Spleen (tissue), 11 donors: ENCODE measurements around the gene RPEL1. TPM values are rescaled to one million over a fixed set of nuclear protein-coding genes. Genes with fewer than 3 reads are reported as not detected.
"Not testable (repeated sequence)": the region's sequence is repeated elsewhere in the genome, so short reads cannot be mapped to it uniquely, and the experiment has no call there.

Experiments
- DNase-seq: peaks from one replicate; pipeline ENCODE4 v3.0.0-alpha.2; 2020
- H3K27ac ChIP-seq, 8 donors: fragments of 200-600 bp; sonication (generic) in 7 of 8; 1 replicate in 4 of 8; 2 replicates in 4 of 8; pipeline versions ENCODE4 v1.5.0 to v1.8.0; 2016 to 2021; ENCODE audit warnings: inconsistent platforms in 4 of 8, mild to moderate bottlenecking in 4 of 8, moderate library complexity in 1 of 8
- H3K27me3 ChIP-seq, 7 donors: fragments of 200-600 bp; sonication (generic) in 6 of 7; replicated peaks in 1 of 7; 1 replicate in 4 of 7; 2 replicates in 3 of 7; pipeline versions ENCODE4 v1.5.0 to v1.8.0; 2016 to 2021; ENCODE audit warnings: inconsistent platforms in 3 of 7, mild to moderate bottlenecking in 1 of 7
- H3K36me3 ChIP-seq, 6 donors: fragments of 200-600 bp; sonication (generic) in 5 of 6; 1 replicate in 4 of 6; 2 replicates in 2 of 6; pipeline versions ENCODE4 v1.5.0 to v1.8.0; 2016 to 2021; ENCODE audit warnings: inconsistent platforms in 2 of 6
- H3K4me1 ChIP-seq, 6 donors: fragments of 200-600 bp; sonication (generic) in 5 of 6; 1 replicate in 3 of 6; 2 replicates in 3 of 6; pipeline versions ENCODE4 v1.5.0 to v1.8.0; 2016 to 2021; ENCODE audit warnings: inconsistent platforms in 3 of 6
- H3K4me3 ChIP-seq, 8 donors: fragments of 200-600 bp; sonication (generic) in 7 of 8; 1 replicate in 4 of 8; 2 replicates in 4 of 8; pipeline versions ENCODE4 v1.5.0 to v1.8.0; 2016 to 2021; ENCODE audit warnings: inconsistent platforms in 4 of 8, mild to moderate bottlenecking in 4 of 8, moderate library complexity in 2 of 8
- H3K9me3 ChIP-seq, 8 donors: fragments of 200-600 bp; sonication (generic) in 7 of 8; 1 replicate in 4 of 8; 2 replicates in 4 of 8; pipeline versions ENCODE4 v1.5.0 to v1.8.0; 2016 to 2021; ENCODE audit warnings: inconsistent platforms in 4 of 8
- POLR2A ChIP-seq, 3 donors: fragments of 450-650 bp; IDR thresholded peaks; one replicate each; pipeline ENCODE4 v1.5.1; 2017; ENCODE audit warnings: antibody characterized with exemption in 3 of 3, mild to moderate bottlenecking in 1 of 3
- POLR2AphosphoS5 ChIP-seq, 3 donors: sonication (generic); formaldehyde crosslinking; IDR thresholded peaks; one replicate each; pipeline ENCODE4 v1.5.1; 2017; ENCODE audit warnings: antibody characterized with exemption in 3 of 3
- WGBS, 5 donors: extraction: QIAGEN DNeasy Blood & Tissue Kit in 3 of 5; methylation state at CpG; one replicate each; pipeline versions ENCODE4 v1.1.5 to v1.1.7; 2013 to 2018; 5-methylcytosine and 5-hydroxymethylcytosine counted together
- intact Hi-C: fragments of 100-400 bp; cut with DNase I; formaldehyde crosslinking; loops from one replicate; pipeline ENCODE4 v1.15.0; 2023; ENCODE audit warnings: low total_unique reads
- polyA plus RNA-seq, 3 donors: library from polyadenylated mRNA; stranded (reverse); fragments of 200-250 nt; gene quantifications; one replicate each; pipeline ENCODE4 v1.2.1, GENCODE V29; 2013
- total RNA-seq, 7 donors: library from RNA; depleted of rRNA in 3 of 7; stranded (reverse); fragments of >200 nt in 3 of 7; fragmentation: NEBNext Ultra II Directional in 4 of 7; extraction: Animal tissue kit (Norgen Biotek cat#: 25700) in 4 of 7; gene quantifications; one replicate each; pipeline versions ENCODE4 v1.1.0 to v1.2.1, GENCODE V29; 2016 to 2021
- TF ChIP-seq, protein P1 (sequence below), 11 experiments: fragments of 200-600 bp in 7 of 11; fragments of 450-650 bp in 4 of 11; sonication (generic) in 4 of 11; IDR thresholded peaks in 8 of 11; conservative IDR thresholded peaks in 3 of 11; 1 replicate in 7 of 11; 2 replicates in 4 of 11; pipeline versions ENCODE4 v1.4.0 to v1.8.0; 2016 to 2021; ENCODE audit warnings: antibody characterized with exemption in 11 of 11, inconsistent platforms in 4 of 11, mild to moderate bottlenecking in 1 of 11
- donor health status: healthy with polysubstance abuse.
- donor health status: DM: no; HTN: no; CAD: no; lungs with moderate emphysema.
- donor health status: DM: no; HTN: no; CAD: no.
- donor health status: Bipolar disorder and iron deficiency.
- donor health status: healthy.
- donor health status: DM: no; HTN: no; CAD: no.
- donor health status: DM: yes; HTN: yes; CAD: no.

The RPEL1 gene
- total and polyA plus RNA-seq, 10 donors = 0.23 TPM; not detected in 9

DNA sequence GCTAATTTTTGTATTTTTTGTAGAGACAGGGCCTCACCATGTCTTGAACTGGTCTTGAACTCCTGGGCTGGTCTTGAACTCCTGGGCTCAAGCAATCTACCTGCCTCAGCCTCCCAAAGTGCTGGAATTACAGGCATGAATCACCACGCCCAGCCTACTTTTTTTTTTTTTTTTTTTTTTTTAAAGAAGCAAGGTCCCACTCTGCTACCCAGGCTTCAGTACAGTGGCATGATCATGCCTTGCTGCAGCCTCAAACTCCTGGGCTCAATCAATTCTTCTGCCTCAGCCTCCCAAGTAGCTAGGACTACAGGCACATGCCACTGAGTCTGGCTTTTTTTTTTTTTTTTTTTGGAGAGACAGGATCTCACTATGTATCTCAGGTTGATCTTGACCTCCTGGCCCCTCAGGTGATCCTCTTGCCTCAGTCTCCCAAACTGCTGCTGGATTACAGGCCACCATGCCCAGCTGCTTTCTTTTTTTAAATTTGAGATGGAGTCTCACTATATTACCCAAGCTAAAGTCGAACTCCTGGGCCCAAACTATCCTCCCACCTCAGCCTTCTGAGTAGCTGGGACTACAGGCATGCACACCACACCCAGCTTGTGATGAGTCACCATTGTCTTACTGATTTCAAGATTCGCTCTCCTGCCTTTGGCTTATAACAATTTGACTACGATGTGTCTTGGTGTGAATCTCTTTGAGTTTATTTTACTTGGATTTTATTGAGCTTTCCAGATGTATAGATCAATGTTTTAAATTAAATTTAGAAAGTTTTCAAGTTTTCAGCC, 9.0 kb downstream of the RPEL1 start:
- WGBS, 5 donors = 55 to 84% (median 71%) methylated on average over 4 of the region's 4 CpGs
- no peaks in the 10 kb centered on the region for H3K4me1 ChIP-seq
- no peak for TF ChIP-seq POLR2AphosphoS5 (IDR thresholded peaks at IDR 0.05)
- no peak for TF ChIP-seq POLR2A (IDR thresholded peaks at IDR 0.05)
- TF ChIP-seq, protein P1, sequence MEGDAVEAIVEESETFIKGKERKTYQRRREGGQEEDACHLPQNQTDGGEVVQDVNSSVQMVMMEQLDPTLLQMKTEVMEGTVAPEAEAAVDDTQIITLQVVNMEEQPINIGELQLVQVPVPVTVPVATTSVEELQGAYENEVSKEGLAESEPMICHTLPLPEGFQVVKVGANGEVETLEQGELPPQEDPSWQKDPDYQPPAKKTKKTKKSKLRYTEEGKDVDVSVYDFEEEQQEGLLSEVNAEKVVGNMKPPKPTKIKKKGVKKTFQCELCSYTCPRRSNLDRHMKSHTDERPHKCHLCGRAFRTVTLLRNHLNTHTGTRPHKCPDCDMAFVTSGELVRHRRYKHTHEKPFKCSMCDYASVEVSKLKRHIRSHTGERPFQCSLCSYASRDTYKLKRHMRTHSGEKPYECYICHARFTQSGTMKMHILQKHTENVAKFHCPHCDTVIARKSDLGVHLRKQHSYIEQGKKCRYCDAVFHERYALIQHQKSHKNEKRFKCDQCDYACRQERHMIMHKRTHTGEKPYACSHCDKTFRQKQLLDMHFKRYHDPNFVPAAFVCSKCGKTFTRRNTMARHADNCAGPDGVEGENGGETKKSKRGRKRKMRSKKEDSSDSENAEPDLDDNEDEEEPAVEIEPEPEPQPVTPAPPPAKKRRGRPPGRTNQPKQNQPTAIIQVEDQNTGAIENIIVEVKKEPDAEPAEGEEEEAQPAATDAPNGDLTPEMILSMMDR (IDR thresholded peaks at IDR 0.05 in 8 of 11, conservative IDR thresholded peaks at IDR 0.05 in 3 of 11) = no peak
- H3K27me3 ChIP-seq = no peaks in the 10 kb centered on the region
- no peaks in the 10 kb centered on the region for H3K36me3 ChIP-seq
- peaks cover 0 to 12% (median under 1%) of the 10 kb centered on the region in 8 donors for H3K9me3 ChIP-seq
- no peak for DNase-seq
- no peak overlapping the region for H3K4me3 ChIP-seq
- no peak overlapping the region for H3K27ac ChIP-seq
- intact Hi-C loops = no loop called here

DNA sequence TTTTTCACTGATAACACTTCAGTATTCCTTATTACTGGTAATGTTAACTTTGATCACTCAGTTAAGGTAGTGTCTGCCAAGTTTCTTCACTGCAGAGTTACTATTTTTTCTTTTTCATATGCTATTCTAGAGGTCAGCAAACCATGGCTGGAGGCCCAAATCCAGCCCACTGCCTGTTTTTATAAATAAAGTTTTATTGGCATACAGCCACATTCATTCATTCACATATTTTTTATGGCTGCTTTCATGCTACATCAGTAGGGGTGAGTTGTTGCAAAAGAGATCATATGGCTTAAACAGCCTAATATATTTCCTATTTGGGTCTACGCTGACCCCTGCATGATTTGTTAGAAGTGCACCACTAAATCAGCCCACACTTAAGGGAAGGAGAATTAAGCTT, 10.9 kb downstream of the RPEL1 start:
- Histone ChIP-seq H3K9me3 (peaks cover 0 to 21% (median 5%) of the 10 kb centered on the region in 8 donors), H3K4me1 (no peaks in the 10 kb centered on the region), H3K36me3 (no peaks in the 10 kb centered on the region), H3K27me3 (no peaks in the 10 kb centered on the region), H3K27ac (no peak overlapping the region), H3K4me3 (no peak overlapping the region)
- DNase-seq = no peak
- TF ChIP-seq POLR2A (IDR thresholded peaks at IDR 0.05) (no peak), POLR2AphosphoS5 (IDR thresholded peaks at IDR 0.05) (no peak)
- TF ChIP-seq, protein P1 (IDR thresholded peaks at IDR 0.05 in 8 of 11, conservative IDR thresholded peaks at IDR 0.05 in 3 of 11) = no peak
- intact Hi-C loops = no loop called here
- 83 to 97% (median 95%) methylated on average over 1 of the region's 1 CpG for WGBS, 5 donors

DNA sequence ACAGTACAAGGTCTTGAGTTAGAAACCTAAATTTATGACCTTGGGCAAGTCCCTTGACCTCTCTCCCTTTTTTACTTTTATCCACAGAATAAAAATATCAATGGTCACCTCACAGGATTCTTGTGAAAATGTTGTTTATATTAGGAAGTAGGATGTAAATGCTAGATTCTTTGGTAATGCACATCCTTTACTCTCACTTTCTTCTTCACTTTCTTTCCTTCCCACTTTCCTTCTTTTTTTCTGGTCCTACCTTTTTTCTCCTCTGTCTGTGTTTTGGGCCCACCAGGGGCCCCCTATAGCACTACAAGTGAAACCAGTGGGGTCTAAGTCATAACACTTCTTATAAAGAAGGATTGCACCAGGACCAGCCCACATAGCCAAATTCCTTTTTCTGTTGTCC, 12.1 kb downstream of the RPEL1 start:
- H3K27ac ChIP-seq = no peak overlapping the region
- H3K36me3 ChIP-seq = no peaks in the 10 kb centered on the region
- TF ChIP-seq, protein P1 (IDR thresholded peaks at IDR 0.05 in 8 of 11, conservative IDR thresholded peaks at IDR 0.05 in 3 of 11) = no peak
- no peak for TF ChIP-seq POLR2AphosphoS5 (IDR thresholded peaks at IDR 0.05)
- TF ChIP-seq POLR2A (IDR thresholded peaks at IDR 0.05) = no peak
- no peak for DNase-seq
- H3K9me3 ChIP-seq = peaks cover 0 to 21% (median 5%) of the 10 kb centered on the region in 8 donors
- peaks cover 0 to 4% (median 0%) of the 10 kb centered on the region in 7 donors for H3K27me3 ChIP-seq
- intact Hi-C loops = no loop called here
- H3K4me3 ChIP-seq = no peak overlapping the region
- no peaks in the 10 kb centered on the region for H3K4me1 ChIP-seq

DNA sequence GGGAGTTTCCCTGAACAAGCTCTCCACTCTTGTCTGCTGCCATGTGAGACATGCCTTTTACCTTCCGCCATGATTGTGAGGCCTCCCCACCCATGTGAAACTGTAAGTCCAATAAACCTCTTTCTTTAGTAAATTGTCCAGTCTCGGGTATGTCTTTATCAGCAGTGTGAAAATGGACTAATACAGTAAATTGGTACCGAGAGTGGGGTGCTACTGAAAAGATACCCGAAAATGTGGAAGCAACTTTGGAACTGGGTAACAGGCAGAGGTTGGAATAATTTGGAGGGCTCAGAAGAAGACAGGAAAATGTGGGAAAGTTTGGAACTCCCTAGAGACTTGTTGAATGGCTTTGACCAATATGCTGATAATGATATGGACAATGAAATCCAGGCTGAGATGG, 13.2 kb downstream of the RPEL1 start:
- H3K4me3 ChIP-seq, H3K27ac ChIP-seq, DNase-seq, intact Hi-C loops, H3K4me1 ChIP-seq, H3K36me3 ChIP-seq: not testable (repeated sequence)
- peaks cover 0 to 21% (median 5%) of the 10 kb centered on the region in 8 donors for H3K9me3 ChIP-seq
- peaks cover 0 to 14% (median 0%) of the 10 kb centered on the region in 7 donors for H3K27me3 ChIP-seq
- 94 to 96% (median 96%) methylated on average over 4 of the region's 4 CpGs for WGBS, 5 donors
